Omental fat pad (tissue), 4 donors: ENCODE results near the gene CMSS1. TPM values are rescaled to one million over a fixed set of nuclear protein-coding genes. Genes with fewer than 3 reads are reported as not detected.
A peak's percentile ranks its signal among the peaks of the same experiment; 100 is the strongest.

Experiments used
- ATAC-seq: fragments of 150-250 bp; one replicate; pipeline ENCODE4 v1.9.1; 2016; ENCODE audit warnings: mild to moderate bottlenecking, moderate library complexity; ENCODE audit not compliant: low FRiP score
- DNase-seq: peaks from one replicate; pipeline ENCODE4 v3.0.0-alpha.2; 2019; ENCODE audit warnings: low spot score
- total RNA-seq, 4 donors: library from RNA; depleted of rRNA; stranded (reverse); fragments of >200 nt; gene quantifications; one replicate each; pipeline ENCODE4 v1.1.0, GENCODE V29; 2016
- TF ChIP-seq, protein P1 (sequence below), 3 donors: fragments of 450-650 bp; IDR thresholded peaks; one replicate each; pipeline ENCODE4 v1.5.1; 2016 to 2017; ENCODE audit warnings: antibody characterized with exemption in 3 of 3, mild to moderate bottlenecking in 3 of 3, moderate library complexity in 2 of 3

The CMSS1 gene
- total RNA-seq, 4 donors from 2014 or later: 16.9 to 29.3 (median 21.1) TPM

GRCh38 chr3:99927671-99928457 lies 110.2 kb downstream of the CMSS1 start:
- ATAC-seq (no peak), DNase-seq (no peak)
- TF ChIP-seq, protein P1, sequence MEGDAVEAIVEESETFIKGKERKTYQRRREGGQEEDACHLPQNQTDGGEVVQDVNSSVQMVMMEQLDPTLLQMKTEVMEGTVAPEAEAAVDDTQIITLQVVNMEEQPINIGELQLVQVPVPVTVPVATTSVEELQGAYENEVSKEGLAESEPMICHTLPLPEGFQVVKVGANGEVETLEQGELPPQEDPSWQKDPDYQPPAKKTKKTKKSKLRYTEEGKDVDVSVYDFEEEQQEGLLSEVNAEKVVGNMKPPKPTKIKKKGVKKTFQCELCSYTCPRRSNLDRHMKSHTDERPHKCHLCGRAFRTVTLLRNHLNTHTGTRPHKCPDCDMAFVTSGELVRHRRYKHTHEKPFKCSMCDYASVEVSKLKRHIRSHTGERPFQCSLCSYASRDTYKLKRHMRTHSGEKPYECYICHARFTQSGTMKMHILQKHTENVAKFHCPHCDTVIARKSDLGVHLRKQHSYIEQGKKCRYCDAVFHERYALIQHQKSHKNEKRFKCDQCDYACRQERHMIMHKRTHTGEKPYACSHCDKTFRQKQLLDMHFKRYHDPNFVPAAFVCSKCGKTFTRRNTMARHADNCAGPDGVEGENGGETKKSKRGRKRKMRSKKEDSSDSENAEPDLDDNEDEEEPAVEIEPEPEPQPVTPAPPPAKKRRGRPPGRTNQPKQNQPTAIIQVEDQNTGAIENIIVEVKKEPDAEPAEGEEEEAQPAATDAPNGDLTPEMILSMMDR (IDR thresholded peaks at IDR 0.05): no peak

DNA sequence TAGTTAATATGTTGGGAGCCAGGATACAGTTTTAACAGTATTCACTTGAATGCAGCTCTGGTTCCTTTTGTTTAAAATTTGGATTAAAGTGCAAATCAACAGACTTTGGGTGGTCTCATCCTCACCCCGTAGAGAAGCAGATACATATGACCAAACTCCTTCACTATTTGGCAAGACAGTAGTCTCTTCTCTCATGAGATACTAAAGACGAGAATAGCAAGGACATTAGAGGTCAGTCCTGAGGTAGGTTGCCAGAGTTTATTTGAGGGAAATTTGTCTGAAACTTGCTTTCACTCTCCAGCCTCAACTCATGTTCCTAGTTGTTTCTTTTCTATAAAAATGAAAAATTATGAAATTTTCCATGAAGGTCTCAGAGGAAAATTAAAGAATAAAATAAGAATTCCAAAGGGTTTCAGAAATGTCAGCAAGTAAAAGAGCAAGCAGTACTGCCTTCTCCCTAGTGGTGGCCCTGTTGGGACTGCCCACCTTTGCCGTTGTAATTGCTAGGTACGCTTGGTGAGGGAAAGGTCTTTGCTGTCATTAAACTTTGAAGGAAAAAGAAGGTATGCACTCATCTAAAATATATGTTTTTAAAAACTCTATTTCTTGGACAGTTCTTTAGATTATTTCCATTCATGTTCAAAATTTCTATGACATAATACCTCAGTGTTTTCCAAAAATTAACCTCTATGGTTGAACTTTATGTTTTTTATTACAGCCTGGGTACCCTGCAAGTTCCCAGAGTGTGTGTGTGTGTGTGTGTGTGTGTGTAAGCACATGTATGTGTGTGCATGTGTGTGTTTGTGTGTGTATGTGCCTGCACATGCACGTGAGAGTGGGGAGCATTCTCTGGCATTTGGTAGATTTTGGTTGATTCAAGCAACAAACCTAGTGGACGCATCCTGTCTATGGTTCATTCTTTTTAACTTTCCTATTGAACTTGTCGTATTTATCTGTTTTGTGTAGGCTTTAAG lies 111.4 kb downstream of the CMSS1 start:
- TF ChIP-seq, protein P1 (IDR thresholded peaks at IDR 0.05): no peak
- no peak for ATAC-seq
- DNase-seq: no peak

- ATAC-seq (peak; percentile 49), DNase-seq (no peak)
- TF ChIP-seq, protein P1 (IDR thresholded peaks at IDR 0.05): no peak
Measured at GRCh38 chr3:99929745-99930139, 112.1 kb downstream of the CMSS1 start.

DNA sequence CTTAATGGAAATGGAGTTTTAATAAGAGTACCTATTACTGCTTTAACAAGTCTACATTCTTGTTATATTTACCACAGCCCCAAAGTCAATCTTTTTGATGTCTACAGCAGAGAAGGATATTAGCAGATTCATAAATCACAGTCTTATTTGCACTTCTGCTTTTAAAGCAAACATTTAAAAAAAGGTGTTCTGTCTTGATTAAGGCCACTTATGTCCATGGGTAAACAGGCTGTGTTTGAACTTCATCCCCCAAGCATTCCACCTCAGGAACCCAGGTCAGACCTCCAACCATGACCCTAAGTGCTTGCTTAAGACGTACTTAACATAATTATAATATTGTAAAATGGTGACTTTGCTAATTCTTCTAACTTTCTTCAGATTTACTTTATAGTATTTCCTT lies 113.4 kb downstream of the CMSS1 start:
- TF ChIP-seq, protein P1 (IDR thresholded peaks at IDR 0.05): no peak
- ATAC-seq (no peak), DNase-seq (no peak)

GRCh38 chr3:99933971-99934750 lies 116.5 kb downstream of the CMSS1 start:
- DNase-seq (no peak), ATAC-seq (no peak)
- TF ChIP-seq, protein P1 (IDR thresholded peaks at IDR 0.05): no peak

DNA sequence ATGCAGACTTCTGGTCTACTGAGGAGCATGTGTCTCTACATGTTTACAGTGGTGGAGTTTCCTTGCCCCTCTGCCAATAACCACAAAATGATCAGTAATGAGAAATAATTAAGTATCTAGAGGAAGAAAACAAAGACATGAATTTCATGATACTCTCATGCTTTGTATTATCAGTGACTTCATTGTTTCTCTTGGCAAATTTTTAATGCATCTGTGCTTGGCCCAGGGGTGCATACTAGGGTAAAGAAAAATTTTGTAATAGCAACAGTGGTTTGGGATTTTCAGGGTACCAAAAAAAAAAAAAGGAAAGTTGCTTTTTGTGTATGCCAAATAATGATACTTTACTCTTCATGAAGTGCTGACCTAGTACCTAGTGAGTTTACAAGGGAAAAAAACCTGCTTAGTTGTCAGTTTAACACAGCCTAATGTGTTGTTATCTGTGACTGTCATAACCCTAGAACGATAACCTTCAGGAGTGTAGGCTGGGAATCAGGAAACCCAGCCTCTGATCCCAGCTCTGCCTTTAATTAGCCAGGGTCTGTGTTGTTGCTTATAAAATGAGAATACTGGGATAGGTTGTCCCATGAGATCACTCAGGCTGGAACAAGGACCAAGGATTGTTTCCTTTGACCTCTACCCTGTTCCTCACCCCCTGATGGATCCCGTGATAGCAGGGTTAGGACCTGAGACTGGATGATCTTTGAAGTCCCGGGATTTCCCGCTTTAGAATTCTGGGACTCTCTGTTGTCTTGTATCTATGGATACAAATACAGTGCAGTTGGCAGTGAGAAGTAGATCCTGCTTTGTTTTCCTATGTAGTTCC lies 117.5 kb downstream of the CMSS1 start:
- DNase-seq: no peak
- TF ChIP-seq, protein P1 (IDR thresholded peaks at IDR 0.05): no peak
- peak; percentile 63 for ATAC-seq
